ENCODE results near the gene GALP.
"Not testable (repeated sequence)": the region's sequence is repeated elsewhere in the genome, so short reads cannot be mapped to it uniquely, and the experiment has no call there.

DNA sequence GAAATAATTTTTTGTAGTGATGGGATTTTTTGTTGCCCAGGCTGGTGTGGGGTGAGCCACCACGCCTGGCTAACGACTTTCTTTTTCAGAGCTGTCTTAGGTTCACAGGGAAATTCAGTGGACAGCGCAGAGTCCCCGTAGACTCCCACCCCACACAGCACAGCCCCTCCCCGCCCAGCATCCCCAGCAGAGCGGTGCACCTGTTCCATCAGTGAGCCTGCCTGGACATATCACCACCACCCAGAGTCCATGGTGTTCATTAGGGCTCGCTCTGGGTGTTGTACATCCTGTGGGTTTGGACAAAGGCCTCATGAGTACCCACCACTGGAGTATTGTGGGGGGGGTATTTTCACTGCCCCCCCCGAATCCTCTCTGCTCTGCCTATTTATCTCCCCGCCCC lies 34.2 kb downstream of the GALP start:
- TF ChIP-seq, protein P1, sequence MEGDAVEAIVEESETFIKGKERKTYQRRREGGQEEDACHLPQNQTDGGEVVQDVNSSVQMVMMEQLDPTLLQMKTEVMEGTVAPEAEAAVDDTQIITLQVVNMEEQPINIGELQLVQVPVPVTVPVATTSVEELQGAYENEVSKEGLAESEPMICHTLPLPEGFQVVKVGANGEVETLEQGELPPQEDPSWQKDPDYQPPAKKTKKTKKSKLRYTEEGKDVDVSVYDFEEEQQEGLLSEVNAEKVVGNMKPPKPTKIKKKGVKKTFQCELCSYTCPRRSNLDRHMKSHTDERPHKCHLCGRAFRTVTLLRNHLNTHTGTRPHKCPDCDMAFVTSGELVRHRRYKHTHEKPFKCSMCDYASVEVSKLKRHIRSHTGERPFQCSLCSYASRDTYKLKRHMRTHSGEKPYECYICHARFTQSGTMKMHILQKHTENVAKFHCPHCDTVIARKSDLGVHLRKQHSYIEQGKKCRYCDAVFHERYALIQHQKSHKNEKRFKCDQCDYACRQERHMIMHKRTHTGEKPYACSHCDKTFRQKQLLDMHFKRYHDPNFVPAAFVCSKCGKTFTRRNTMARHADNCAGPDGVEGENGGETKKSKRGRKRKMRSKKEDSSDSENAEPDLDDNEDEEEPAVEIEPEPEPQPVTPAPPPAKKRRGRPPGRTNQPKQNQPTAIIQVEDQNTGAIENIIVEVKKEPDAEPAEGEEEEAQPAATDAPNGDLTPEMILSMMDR (conservative IDR thresholded peaks at IDR 0.05), result not testable (repeated sequence)
- TF ChIP-seq ZFX (IDR thresholded peaks at IDR 0.05), result not testable (repeated sequence)
